HG03558 (cell line): ENCODE data around the gene CHRM3.
"Not testable (repeated sequence)": the region's sequence is repeated elsewhere in the genome, so short reads cannot be mapped to it uniquely, and the experiment has no call there.

Experiments
- ATAC-seq: cut with Tn5 transposase; IDR thresholded peaks from one replicate; pipeline ENCODE4 v1.9.1; 2021; ENCODE audit warnings: moderate number of reproducible peaks; ENCODE audit not compliant: unreplicated experiment; ENCODE audit errors: extremely low read depth

Gene CHRM3

GRCh38 chr1:239386453-239387303, at the start of gene CHRM3:
CHRM3 (plus strand) TSS chr1:239386568; CDS start chr1:239907452, 520,884 bp downstream.
- ATAC-seq, result no peak

GRCh38 chr1:239337799-239338430, 48.5 kb upstream of the CHRM3 start:
- ATAC-seq, result no peak

GRCh38 chr1:239347776-239348175, 38.6 kb upstream of the CHRM3 start:
- ATAC-seq, result no peak

GRCh38 chr1:239348635-239349353, 37.6 kb upstream of the CHRM3 start:
- no peak for ATAC-seq

DNA sequence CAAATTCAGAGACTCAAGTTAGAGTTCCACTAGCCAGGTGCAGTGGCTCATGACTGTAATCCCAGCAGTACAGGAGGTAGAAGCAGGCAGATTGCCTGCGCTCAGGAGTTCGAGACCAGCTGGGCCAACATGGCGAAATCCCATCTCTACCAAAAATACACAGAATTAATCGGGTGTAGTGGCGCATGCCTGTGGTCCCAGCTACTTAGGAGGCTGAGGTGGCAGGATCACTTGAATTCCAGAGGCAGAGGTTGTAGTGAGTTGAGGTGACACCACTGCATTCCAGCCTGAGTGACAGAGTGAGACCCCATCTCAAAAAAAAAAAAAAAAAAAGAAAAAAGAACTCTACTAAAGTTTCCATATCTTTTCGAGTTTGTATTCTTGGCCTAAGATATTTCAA, 36.7 kb upstream of the CHRM3 start:
- no peak for ATAC-seq

- ATAC-seq, result no peak
Measured at GRCh38 chr1:239353536-239353935, 32.8 kb upstream of the CHRM3 start.

DNA sequence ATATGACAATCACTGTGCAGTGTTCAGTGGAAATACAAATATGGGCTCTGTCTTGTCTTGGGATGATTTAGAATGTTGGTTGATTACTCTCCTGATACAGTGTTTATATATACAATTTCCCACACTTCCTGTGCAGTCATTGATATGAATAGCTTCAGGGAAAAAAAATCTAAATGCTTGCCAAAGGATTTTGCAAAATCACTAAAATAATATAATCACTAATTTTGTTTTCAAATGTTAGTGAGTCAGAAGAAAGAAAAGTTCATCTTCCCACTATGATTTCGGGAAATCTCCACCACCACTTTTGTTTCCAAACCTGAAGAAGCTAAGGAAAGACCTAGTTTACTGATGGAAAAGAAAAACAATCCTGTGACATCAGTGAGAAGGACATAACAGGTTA, 32.1 kb upstream of the CHRM3 start:
- ATAC-seq, result no peak

DNA sequence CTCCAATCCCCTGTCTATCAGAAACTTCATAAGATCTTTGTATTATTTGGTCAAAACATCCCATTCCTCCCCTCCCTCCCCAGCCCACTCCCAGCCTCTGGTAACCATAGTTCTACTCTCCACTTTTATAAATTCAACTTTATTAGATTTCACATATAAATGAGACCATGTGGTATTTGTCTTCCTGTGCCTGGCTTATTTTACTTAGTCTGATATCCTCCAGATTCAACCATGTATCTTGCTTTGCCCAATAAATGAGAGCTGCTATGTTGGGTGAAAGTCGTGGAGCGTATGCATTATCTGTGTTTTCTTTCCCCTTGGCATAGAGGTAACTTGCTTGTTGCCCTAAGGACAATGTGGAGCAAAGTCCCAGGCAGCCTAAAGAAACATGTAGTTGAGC, 28.5 kb upstream of the CHRM3 start:
- no peak for ATAC-seq

DNA sequence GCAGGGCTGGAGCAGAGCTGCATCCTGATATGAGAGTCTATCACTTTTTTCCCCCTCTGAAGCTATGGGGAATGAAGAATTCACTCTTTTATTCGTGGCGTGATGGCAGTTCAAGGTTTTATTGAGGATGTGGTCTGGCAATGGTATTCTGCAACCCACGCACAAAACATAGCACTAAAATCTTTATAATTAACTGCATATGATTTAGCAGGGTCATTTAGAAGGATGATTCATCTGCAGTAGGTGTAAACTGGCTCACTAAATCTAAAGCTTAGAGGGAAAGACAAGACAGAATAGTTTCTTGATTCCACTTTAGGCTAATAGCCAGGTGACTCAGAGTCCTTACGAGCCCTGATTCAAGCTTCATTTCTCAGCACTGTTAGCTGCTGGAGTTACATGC, 25.0 kb upstream of the CHRM3 start:
- ATAC-seq, result no peak

DNA sequence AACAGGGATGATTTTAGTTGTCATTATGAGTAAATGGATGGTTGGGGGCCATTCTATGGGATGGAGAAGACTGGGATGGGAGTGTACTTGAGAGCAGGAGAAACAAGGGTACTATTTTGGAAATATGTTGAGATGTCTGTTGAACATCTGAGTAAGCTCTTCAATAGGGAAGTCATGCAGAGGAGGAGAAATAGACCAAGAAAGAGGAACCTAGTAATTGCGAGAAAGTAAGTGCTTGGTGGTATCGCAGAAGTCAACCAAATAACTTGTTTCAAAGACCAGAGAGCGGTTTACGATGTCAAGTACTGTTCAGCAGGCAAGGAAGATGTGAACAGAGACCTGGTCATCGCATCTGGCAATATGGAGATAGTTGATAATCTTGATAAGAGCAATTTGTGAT, 22.4 kb upstream of the CHRM3 start:
- ATAC-seq, result no peak

GRCh38 chr1:239367196-239367810, 19.1 kb upstream of the CHRM3 start:
- no peak for ATAC-seq

DNA sequence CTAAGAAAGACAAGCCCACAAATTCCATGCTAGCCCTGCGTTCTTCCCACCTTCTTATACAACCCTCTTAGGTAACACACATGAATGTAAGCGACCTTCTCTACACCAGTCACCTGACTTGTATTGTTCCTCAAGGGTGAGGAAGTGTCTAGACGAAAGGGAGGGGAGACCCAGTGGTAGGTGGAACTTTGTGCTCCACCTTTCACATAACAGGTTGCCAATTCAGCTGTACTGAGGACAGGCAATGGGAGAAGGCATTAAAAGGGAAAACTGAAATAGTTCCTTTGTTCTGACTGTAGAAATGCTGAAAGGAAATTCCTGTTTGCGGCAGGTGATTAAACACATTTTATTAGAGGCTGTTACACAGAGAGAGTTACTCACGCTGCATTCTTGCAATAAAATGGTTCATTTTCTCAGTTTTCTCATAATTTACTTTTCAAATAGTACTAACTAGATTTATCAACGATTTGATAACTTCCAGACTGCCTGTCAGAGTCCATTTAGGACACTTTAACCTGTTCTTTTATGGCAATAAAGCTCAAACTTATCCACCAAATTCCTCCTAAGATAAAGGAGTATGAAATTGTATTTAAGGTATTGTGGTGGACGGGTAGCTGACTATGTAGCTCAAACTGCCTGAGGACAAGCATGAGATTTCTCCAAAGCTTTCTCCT, 17.8 kb upstream of the CHRM3 start:
- ATAC-seq, result no peak

DNA sequence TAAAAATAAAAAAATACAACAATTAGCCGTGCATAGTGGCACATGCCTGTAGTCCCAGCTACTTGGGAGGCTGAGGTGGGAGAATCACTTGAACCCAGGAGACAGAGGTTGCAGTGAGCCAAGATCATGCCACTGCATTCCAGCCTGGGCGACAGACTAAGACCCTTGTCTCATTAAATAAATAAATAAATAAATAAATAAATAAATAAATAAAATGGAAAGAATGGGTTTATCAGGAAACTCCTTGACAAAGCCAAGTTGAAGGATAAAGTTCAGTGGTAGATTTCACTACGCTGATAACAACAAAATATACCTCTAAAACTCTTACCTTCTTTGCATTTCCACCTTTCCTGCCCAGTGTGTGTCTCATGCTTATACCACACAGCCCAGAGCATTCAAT, 15.5 kb upstream of the CHRM3 start:
- not testable (repeated sequence) for ATAC-seq

- no peak for ATAC-seq
Measured at GRCh38 chr1:239382666-239383065, 3.7 kb upstream of the CHRM3 start.

DNA sequence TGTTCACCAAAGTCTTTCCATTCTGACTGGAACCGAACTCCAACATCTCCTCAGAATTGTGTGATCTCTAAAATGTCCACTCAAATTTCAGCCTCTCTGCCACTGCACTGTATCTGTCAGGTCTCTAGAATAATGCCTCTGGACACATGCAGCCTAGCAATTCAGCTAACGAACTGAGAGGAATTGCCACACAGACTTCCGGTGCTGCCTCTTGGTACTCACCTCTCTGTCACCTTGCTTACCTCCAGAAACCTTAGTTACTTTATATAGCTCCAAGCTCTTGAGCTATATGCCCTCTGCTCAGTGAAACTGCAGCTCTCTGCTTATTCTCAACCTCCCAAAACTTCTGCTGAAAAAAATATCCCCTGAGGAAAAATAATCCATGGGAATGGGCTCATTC, 2.7 kb upstream of the CHRM3 start:
- no peak for ATAC-seq

DNA sequence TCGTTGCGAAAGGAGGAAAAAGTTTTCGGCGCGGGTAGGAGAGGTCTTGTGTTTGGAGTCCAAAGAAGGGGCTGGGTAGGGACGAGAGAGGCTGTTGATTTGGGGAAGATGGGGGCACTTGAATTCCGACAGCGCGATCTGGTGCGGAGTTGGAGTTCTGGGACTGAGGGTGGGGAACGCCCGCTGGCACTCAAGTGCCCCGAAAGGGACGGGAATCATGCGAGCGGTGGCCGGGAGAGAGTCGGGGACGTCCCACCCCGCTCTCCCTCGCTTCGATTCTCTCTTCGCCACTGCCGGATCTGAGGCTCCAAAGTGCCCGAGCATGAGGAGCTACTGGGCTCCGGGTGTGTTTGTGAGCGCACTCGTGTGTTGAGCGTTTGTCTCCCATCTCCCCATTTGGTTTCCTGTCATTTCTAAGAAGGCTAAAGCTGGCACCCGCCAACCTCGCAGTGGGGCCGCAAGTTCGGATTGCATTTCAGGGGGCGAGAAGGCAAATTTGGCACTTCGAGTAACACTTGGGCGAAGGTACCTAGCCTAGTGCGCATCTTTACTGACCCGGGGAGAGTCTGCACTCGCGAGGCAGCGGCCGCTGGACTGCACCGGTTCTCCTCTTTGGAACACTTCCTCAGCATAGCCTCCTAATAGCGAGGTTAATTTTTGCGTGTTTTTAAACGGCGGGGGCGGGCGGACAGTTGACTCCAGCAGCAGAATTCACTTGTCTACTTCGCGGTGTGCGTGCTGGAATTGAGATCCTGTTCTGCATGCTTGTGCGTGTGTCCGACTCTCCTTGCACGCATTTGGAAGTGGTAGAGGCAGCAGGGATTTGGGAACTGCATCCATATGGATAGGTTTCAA, 1.2 kb downstream of the CHRM3 start:
- ATAC-seq, result no peak

GRCh38 chr1:239388159-239388485, 1.8 kb downstream of the CHRM3 start:
- no peak for ATAC-seq

GRCh38 chr1:239388578-239388977, 2.2 kb downstream of the CHRM3 start:
- no peak for ATAC-seq

- no peak for ATAC-seq
Measured at GRCh38 chr1:239389703-239390102, 3.3 kb downstream of the CHRM3 start.
